Skeletal muscle satellite cell (primary cell): Measurements from ENCODE around the gene ICE2.

ENCODE experiments used
- H3K27me3 ChIP-seq: 2 replicates; pipeline ENCODE4 v1.7.0; 2013; ENCODE audit warnings: low read length; ENCODE audit not compliant: control insufficient read depth, insufficient read depth
- H3K36me3 ChIP-seq: 2 replicates; pipeline ENCODE4 v1.7.0; 2013; ENCODE audit warnings: mild to moderate bottlenecking, control low read depth, low read length; ENCODE audit not compliant: insufficient read depth
- H3K4me1 ChIP-seq: 2 replicates; pipeline ENCODE4 v1.7.0; 2013; ENCODE audit warnings: low read length; ENCODE audit not compliant: control insufficient read depth, insufficient read depth
- H3K4me2 ChIP-seq: 2 replicates; pipeline ENCODE4 v1.7.0; 2013; ENCODE audit warnings: mild to moderate bottlenecking, low read length
- H3K4me3 ChIP-seq: 2 replicates; pipeline ENCODE4 v1.7.0; 2013; ENCODE audit warnings: low read length
- H3K9ac ChIP-seq: 2 replicates; pipeline ENCODE4 v1.7.0; 2013; ENCODE audit warnings: mild to moderate bottlenecking, low read depth, low read length, moderate library complexity
- H3K9me3 ChIP-seq: replicated peaks from 2 replicates; pipeline ENCODE4 v1.7.0; 2013; ENCODE audit warnings: mild to moderate bottlenecking, control low read depth, low read length

The ICE2 gene

DNA sequence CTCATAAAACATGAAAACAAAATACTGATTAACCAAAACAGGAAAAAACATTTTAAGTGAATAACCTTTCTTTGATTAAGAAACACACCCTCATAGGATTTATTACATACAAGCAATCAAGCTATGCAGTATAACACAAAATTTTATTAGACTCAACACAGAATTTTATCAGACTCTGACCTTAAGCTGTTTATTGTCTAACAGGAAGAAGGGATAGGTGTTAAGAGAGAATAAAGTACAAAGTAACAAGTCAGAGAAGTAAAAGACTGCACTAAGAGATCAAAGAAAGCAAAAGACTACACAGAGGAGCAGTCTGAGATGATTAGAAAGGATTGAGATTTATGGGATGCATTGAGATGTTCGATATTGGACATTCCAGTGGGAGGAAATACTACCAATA is 37.6 kb downstream of the ICE2 start:
- Histone ChIP-seq H3K4me1 (peaks cover 29% of the 10 kb centered on the region), H3K27me3 (no peaks in the 10 kb centered on the region), H3K9me3 (no peaks in the 10 kb centered on the region), H3K36me3 (peaks cover 6% of the 10 kb centered on the region), H3K4me2 (no peak overlapping the region), H3K9ac (no peak overlapping the region), H3K4me3 (no peak overlapping the region)

DNA sequence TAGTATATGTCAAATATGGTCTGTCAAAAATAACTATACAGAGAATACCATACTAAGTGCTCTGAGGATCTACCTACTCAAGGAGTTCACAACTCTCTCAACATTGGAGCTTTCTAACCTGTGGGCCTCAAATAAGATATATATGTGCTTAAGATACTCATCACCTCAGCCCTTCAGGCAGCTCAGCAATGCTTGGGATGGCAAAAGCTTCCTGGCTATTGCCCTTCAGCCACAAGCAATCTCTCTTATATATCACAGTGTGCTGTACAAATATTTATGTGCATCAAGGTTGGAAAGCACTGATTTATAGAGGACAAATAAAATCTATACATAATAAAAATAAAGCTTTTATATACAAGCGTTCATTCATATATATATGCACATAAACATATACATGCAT is 40.3 kb downstream of the ICE2 start:
- Histone ChIP-seq H3K9me3 (no peaks in the 10 kb centered on the region), H3K4me1 (peaks cover 20% of the 10 kb centered on the region), H3K27me3 (no peaks in the 10 kb centered on the region), H3K4me2 (no peak overlapping the region), H3K9ac (no peak overlapping the region), H3K36me3 (peaks cover 9% of the 10 kb centered on the region), H3K4me3 (no peak overlapping the region)

DNA sequence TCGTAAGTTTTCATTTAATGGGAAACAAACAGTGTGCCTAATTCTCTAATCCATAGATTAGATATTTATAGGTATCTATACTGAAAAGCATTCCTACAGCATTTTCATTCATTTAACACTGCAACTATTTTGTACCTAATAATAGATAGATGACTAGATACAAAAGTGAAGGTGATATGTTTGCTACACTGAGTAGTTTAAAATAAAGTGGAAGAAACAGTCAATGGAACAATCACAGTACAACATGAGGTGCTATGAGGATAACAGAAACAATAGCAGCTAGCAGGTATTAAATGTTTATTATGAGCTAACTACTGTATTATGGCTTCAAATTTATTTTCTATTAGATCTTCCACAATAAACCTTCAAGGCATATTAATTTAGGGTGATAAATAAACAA is 50.0 kb downstream of the ICE2 start:
- no peak overlapping the region for H3K9ac ChIP-seq
- H3K27me3 ChIP-seq: no peaks in the 10 kb centered on the region
- no peak overlapping the region for H3K4me3 ChIP-seq
- H3K36me3 ChIP-seq: peaks cover 17% of the 10 kb centered on the region
- H3K4me2 ChIP-seq: no peak overlapping the region
- H3K4me1 ChIP-seq: peaks cover 26% of the 10 kb centered on the region
- no peaks in the 10 kb centered on the region for H3K9me3 ChIP-seq

DNA sequence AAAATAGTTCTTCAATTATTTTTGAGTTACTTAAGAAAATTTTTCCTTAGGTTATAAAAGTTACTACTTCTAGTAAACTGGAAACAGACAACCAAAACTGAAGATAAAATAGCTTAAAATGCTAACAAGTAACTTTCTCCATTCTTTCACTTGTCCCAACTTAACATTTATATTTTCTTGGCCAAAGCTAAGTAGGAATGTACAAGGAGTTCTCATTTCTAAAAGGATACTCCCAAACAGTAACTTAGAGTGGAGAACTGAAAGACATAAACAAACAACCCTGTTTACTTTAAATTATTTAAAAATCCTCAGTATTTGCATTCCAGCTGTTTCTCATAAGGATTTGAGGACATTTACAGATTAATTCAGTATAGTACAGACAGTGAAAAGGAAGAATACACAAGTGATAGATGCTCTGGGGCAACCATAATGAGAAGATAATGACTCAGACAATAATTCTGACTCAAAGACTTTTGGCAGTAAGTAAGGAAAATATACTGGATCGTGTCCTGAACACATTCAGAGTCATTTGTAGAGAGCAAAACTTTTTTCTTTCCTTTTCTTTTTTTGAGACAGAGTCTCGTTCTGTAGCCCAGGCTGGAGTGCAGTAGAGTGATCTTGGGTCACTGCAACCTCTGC is 52.0 kb downstream of the ICE2 start:
- peak overlapping the region; percentile 46 for H3K4me3 ChIP-seq
- H3K4me2 ChIP-seq: peak overlapping the region; percentile 72
- H3K36me3 ChIP-seq: peaks cover 22% of the 10 kb centered on the region
- H3K4me1 ChIP-seq: peaks cover 44% of the 10 kb centered on the region
- peak overlapping the region; percentile 28 for H3K9ac ChIP-seq
- no peaks in the 10 kb centered on the region for H3K27me3 ChIP-seq
- no peaks in the 10 kb centered on the region for H3K9me3 ChIP-seq

DNA sequence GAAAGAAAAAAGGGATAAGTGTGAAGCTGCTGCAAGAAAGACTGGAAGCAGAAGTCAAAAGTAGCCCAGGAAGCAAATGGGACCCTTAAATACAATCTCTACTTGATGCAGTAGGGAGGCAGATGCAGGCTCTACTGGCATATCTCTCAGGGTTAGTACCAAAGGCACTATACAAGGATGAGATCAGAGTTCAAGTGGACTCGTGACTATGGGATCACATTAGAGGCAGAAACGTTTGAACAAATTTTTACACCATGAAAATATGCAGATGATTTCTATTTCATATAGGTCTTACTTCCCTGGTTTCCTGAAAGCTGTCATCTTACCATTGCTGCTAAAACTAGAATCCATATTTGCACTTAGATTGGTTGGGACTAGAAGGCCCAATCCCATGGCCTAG is 53.5 kb downstream of the ICE2 start:
- no peak overlapping the region for H3K9ac ChIP-seq
- H3K4me2 ChIP-seq: no peak overlapping the region
- peaks cover 17% of the 10 kb centered on the region for H3K36me3 ChIP-seq
- no peaks in the 10 kb centered on the region for H3K9me3 ChIP-seq
- no peaks in the 10 kb centered on the region for H3K27me3 ChIP-seq
- H3K4me1 ChIP-seq: peaks cover 59% of the 10 kb centered on the region
- H3K4me3 ChIP-seq: no peak overlapping the region

DNA sequence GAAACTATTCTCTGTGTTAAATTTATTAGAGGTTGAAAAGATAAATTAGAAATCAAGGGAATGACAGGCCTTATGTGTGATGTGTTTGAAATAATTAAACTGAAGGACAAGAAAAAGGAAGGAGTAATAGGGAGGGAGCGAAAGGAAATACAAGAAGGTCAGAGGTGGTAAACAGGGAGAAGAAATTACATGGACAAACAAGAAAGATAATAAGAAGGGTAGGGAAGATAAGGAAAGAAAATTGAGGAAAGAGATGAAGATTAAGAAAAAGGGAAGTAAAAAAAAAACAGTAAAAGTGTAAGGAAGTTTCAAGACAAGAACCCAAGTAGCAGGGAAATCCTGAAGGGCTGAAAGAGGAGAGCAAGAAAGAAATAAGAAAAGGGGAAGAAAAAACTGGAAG is 54.9 kb downstream of the ICE2 start:
- Histone ChIP-seq H3K36me3 (peaks cover 17% of the 10 kb centered on the region), H3K4me2 (peak overlapping the region; percentile 62), H3K27me3 (no peaks in the 10 kb centered on the region), H3K4me1 (peaks cover 72% of the 10 kb centered on the region), H3K9ac (peak overlapping the region; percentile 49), H3K9me3 (no peaks in the 10 kb centered on the region), H3K4me3 (no peak overlapping the region)

DNA sequence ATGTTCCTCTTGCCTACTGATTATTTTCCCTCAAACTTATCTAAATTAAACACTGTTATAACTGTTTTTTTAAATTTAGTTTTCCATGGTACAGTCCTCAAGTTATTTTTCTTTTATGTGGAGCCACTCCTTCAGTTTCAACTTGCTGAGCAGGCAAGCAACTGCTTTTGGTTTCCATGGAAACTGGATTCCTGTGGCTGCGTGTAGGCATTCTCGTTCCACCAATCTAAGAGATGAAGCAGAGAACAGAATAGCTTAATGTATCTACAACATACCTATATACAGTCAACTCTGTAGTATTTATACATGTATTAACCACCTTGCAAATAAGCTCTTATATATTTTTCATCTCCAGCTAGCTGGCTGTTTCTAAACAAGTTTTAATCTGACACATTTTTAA is 55.4 kb downstream of the ICE2 start:
- Histone ChIP-seq H3K4me1 (peaks cover 72% of the 10 kb centered on the region), H3K9me3 (no peaks in the 10 kb centered on the region), H3K4me2 (peak overlapping the region; percentile 62), H3K36me3 (peaks cover 17% of the 10 kb centered on the region), H3K4me3 (no peak overlapping the region), H3K27me3 (no peaks in the 10 kb centered on the region), H3K9ac (peak overlapping the region; percentile 71)

DNA sequence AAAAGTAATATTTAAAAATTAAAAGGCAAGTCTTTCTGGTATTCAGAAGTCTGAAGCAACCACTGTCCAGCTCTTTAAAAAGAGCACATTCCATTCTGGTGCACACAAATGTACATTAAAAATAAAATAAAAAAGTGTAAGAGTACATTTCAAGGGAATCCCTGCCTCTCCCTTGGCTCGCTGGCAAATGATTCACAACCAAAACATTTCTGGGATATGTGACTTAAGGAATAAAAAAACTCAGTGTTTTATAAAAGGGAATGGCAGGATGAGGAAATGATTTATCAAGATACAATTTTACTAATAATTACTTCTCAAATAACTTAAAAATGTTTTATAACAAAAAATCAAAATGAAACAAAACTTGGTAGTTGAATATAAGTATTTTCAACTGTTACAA is 57.4 kb downstream of the ICE2 start:
- H3K4me2 ChIP-seq: peak overlapping the region; percentile 57
- no peak overlapping the region for H3K4me3 ChIP-seq
- H3K9ac ChIP-seq: peak overlapping the region; percentile 75
- no peaks in the 10 kb centered on the region for H3K27me3 ChIP-seq
- peaks cover 57% of the 10 kb centered on the region for H3K4me1 ChIP-seq
- no peaks in the 10 kb centered on the region for H3K9me3 ChIP-seq
- peaks cover 11% of the 10 kb centered on the region for H3K36me3 ChIP-seq

DNA sequence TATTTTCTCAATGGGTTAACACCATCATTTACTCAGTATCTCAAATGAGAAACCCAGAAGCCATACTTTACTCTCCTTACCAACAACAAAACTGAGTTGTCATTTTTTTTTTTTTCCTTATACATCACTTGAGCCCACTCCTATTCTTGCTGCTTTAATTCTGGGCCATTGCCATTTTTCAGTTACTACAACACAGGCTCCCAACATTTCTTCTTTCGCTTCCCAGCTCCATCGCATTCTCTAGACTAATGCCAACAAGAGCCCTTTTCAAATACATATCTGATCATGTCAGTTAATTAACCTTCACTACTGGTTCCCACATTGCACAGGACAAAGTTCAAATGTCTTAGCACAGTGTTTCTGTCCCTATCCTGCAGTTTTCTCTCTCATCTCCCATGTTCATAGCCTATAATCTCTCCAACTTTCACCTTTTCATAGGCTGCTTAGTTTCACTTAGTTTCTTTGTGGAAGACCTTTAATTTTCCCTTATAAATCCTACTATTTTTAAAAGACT is 58.7 kb downstream of the ICE2 start:
- Histone ChIP-seq H3K9me3 (no peaks in the 10 kb centered on the region), H3K4me1 (peaks cover 52% of the 10 kb centered on the region), H3K4me3 (peak overlapping the region; percentile 17), H3K27me3 (no peaks in the 10 kb centered on the region), H3K4me2 (peak overlapping the region; percentile 57), H3K36me3 (peaks cover 5% of the 10 kb centered on the region), H3K9ac (peak overlapping the region; percentile 75)

DNA sequence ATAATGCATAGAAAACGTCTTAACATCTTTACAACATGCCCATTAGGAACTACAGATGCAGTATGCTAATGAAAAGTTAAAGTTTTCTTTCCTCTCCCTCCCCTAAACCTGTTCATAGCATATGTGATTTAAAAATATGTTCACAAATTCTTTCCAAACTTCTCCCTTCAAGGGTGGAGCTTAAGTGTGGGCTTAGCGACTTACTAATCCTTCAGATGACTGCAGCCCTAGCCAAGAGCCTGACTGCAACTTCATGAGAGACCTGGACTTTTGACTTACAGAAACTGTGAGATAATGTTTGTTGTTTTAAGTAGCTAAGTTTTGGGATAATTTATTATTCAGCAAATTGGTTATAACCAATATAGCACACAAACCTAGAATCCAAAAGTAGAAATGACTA is 59.2 kb downstream of the ICE2 start:
- Histone ChIP-seq H3K4me3 (no peak overlapping the region), H3K9ac (peak overlapping the region; percentile 75), H3K4me2 (peak overlapping the region; percentile 57), H3K9me3 (no peaks in the 10 kb centered on the region), H3K4me1 (peaks cover 52% of the 10 kb centered on the region), H3K27me3 (no peaks in the 10 kb centered on the region), H3K36me3 (peaks cover 5% of the 10 kb centered on the region)

DNA sequence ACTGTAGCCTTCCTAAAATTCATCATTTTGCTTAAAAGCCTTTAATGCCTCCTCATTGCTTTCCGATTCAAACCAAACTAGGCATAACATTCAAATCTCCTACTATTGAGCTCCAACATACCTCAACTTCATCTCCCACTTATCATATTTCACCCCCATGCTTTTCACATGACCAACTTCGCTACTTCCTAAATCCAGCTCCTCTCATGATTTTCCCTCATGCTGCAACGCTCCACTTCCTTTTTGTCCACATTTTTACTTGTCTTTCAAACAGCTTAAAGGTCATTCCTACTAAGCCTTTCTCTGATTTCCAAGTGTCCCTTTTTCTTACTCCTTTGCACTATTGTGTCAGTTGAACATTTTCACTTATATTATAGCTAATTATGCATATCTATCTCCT is 60.8 kb downstream of the ICE2 start:
- H3K4me2 ChIP-seq: no peak overlapping the region
- H3K27me3 ChIP-seq: no peaks in the 10 kb centered on the region
- no peak overlapping the region for H3K4me3 ChIP-seq
- no peak overlapping the region for H3K9ac ChIP-seq
- H3K4me1 ChIP-seq: peaks cover 53% of the 10 kb centered on the region
- H3K9me3 ChIP-seq: no peaks in the 10 kb centered on the region
- H3K36me3 ChIP-seq: peaks cover 4% of the 10 kb centered on the region

DNA sequence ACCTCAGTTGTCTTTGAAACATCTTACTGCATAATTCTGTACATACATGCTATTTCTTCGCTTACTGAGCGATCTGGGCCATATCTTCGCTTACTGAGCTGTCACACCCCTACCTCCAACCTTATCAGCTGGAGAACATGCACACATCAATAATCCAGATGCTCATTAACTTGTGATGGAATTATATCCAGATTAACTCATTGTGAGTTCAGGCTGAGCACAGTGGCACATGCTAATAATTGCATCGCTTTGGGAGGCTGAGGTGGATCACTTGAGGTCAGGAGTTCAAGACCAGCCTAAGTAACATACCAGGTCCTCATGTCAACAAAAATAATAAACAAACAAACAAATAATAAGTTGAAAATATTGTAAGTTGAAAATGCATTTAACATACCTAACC is 61.8 kb downstream of the ICE2 start:
- H3K27me3 ChIP-seq: no peaks in the 10 kb centered on the region
- H3K4me3 ChIP-seq: no peak overlapping the region
- peaks cover 46% of the 10 kb centered on the region for H3K4me1 ChIP-seq
- H3K4me2 ChIP-seq: no peak overlapping the region
- H3K36me3 ChIP-seq: no peaks in the 10 kb centered on the region
- no peak overlapping the region for H3K9ac ChIP-seq
- no peaks in the 10 kb centered on the region for H3K9me3 ChIP-seq
